Fibroblast of lung (primary cell): ENCODE data around the gene PCSK5. TPM values are rescaled to one million over a fixed set of nuclear protein-coding genes. Genes with fewer than 3 reads are reported as not detected.
"Not testable (repeated sequence)": the region's sequence is repeated elsewhere in the genome, so short reads cannot be mapped to it uniquely, and the experiment has no call there.

Experiments used
- DNase-seq, 2 donors: peaks; one replicate each; pipeline versions ENCODE4 v3.0.0 to v3.0.0-alpha.2; 2010; ENCODE audit warnings: low read depth in 2 of 2
- H2AFZ ChIP-seq: 2 replicates; pipeline ENCODE4 v1.5.1; 2012; ENCODE audit warnings: low read length, control low read depth, inconsistent platforms
- H3K27ac ChIP-seq: 2 replicates; pipeline ENCODE4 v1.5.1; 2011; ENCODE audit warnings: low read length, control low read depth; ENCODE audit not compliant: insufficient read depth
- H3K27me3 ChIP-seq: 2 replicates; pipeline ENCODE4 v1.5.1; 2011; ENCODE audit warnings: mild to moderate bottlenecking, low read length; ENCODE audit not compliant: control insufficient read depth, insufficient read depth
- H3K36me3 ChIP-seq: 2 replicates; pipeline ENCODE4 v1.5.1; 2011; ENCODE audit warnings: low read length; ENCODE audit not compliant: control insufficient read depth, insufficient read depth
- H3K4me1 ChIP-seq: 2 replicates; pipeline ENCODE4 v1.5.1; 2011; ENCODE audit warnings: low read length; ENCODE audit not compliant: control insufficient read depth, insufficient read depth; ENCODE audit errors: extremely low read depth
- H3K4me2 ChIP-seq: 2 replicates; pipeline ENCODE4 v1.5.1; 2011; ENCODE audit warnings: low read length, control low read depth; ENCODE audit not compliant: insufficient read depth; ENCODE audit errors: extremely low read depth
- H3K4me3 ChIP-seq, 4 experiments: fragments of 200-600 bp in 1 of 4; sonication (generic) in 1 of 4; replicated peaks in 1 of 4; 2 replicates each; pipeline ENCODE4 v1.5.1; 2011 to 2016; ENCODE audit warnings: low read length in 4 of 4, low read depth in 3 of 4, mild to moderate bottlenecking in 3 of 4, control low read depth in 2 of 4, inconsistent platforms in 1 of 4, mixed read lengths in 1 of 4; ENCODE audit not compliant: insufficient read depth in 1 of 4; ENCODE audit errors: control extremely low read depth in 1 of 4
- H3K79me2 ChIP-seq: 2 replicates; pipeline ENCODE4 v1.5.1; 2012; ENCODE audit warnings: mild to moderate bottlenecking, low read length, inconsistent platforms; ENCODE audit not compliant: control insufficient read depth, insufficient read depth
- H3K9ac ChIP-seq: 2 replicates; pipeline ENCODE4 v1.5.1; 2011; ENCODE audit warnings: mild to moderate bottlenecking, low read length, control low read depth; ENCODE audit not compliant: insufficient read depth
- H3K9me3 ChIP-seq: 2 replicates; pipeline ENCODE4 v1.5.1; 2012; ENCODE audit warnings: low read depth, low read length; ENCODE audit not compliant: control insufficient read depth, insufficient read depth
- H4K20me1 ChIP-seq: 2 replicates; pipeline ENCODE4 v1.5.1; 2011; ENCODE audit warnings: low read length; ENCODE audit not compliant: control insufficient read depth, insufficient read depth; ENCODE audit errors: extremely low read depth
- EZH2 ChIP-seq: IDR thresholded peaks from 2 replicates; pipeline ENCODE4 v1.5.1; 2012; ENCODE audit warnings: low read length, control low read depth, mild to moderate bottlenecking; ENCODE audit errors: missing control alignments
- polyA plus RNA-seq, 2 donors: library from polyadenylated mRNA; depleted of rRNA in 1 of 2; stranded (reverse) in 1 of 2; unstranded in 1 of 2; fragments of >200 nt; gene quantifications; 2 replicates each; pipeline ENCODE4 v1.2.1, GENCODE V29; 2011 to 2012; ENCODE audit warnings: missing spikeins in 1 of 2
- total RNA-seq: library from RNA; depleted of rRNA; stranded (reverse); fragments of >200 nt; gene quantifications from 2 replicates; pipeline ENCODE4 v1.2.1, GENCODE V29; 2014
- TF ChIP-seq, protein P1 (sequence below), 2 donors: IDR thresholded peaks in 1 of 2; conservative IDR thresholded peaks in 1 of 2; 1 replicate in 1 of 2; 2 replicates in 1 of 2; pipeline ENCODE4 v1.5.1; 2011 to 2012; ENCODE audit warnings: low read length in 2 of 2, control low read depth in 1 of 2, inconsistent platforms in 1 of 2, low read depth in 1 of 2, mild to moderate bottlenecking in 1 of 2

The PCSK5 gene
- total and polyA plus RNA-seq, 2 donors (not counting 1 experiment from before 2014, with no cell fraction given), result 3.1 to 4.8 TPM

DNA sequence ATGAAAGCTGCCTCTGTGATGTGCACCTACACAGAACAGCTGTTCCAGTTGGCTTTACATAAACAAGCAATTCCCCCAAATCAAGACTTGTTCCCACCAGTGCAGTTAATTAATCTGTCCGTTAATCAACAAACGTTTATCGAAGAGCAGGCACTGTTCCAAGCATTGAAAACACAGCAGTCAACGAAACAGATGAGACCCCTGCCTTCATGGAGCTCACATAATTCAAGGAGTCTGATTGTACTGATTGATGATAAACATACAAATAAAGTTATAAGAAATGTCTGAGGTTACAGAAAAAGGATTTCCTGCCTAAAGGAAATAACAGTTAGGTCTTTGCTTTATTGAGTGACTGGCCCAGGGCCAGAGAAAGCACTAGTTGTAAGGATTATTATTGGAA, 26.2 kb upstream of the PCSK5 start:
- Histone ChIP-seq H3K4me2 (no peak overlapping the region), H2AFZ (no peak overlapping the region), H3K79me2 (no peaks in the 10 kb centered on the region), H3K9me3 (no peaks in the 10 kb centered on the region), H3K4me3 (no peak overlapping the region), H3K4me1 (no peaks in the 10 kb centered on the region), H3K27ac (no peak overlapping the region), H3K27me3 (no peaks in the 10 kb centered on the region), H3K9ac (no peak overlapping the region), H4K20me1 (no peaks in the 10 kb centered on the region), H3K36me3 (no peaks in the 10 kb centered on the region)
- no peak for DNase-seq
- no peak for TF ChIP-seq EZH2
- TF ChIP-seq, protein P1, sequence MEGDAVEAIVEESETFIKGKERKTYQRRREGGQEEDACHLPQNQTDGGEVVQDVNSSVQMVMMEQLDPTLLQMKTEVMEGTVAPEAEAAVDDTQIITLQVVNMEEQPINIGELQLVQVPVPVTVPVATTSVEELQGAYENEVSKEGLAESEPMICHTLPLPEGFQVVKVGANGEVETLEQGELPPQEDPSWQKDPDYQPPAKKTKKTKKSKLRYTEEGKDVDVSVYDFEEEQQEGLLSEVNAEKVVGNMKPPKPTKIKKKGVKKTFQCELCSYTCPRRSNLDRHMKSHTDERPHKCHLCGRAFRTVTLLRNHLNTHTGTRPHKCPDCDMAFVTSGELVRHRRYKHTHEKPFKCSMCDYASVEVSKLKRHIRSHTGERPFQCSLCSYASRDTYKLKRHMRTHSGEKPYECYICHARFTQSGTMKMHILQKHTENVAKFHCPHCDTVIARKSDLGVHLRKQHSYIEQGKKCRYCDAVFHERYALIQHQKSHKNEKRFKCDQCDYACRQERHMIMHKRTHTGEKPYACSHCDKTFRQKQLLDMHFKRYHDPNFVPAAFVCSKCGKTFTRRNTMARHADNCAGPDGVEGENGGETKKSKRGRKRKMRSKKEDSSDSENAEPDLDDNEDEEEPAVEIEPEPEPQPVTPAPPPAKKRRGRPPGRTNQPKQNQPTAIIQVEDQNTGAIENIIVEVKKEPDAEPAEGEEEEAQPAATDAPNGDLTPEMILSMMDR (conservative IDR thresholded peaks at IDR 0.05 in 1 of 2, IDR thresholded peaks at IDR 0.05 in 1 of 2; ENCODE audit: low read depth in 1 of 2, low read length in 2 of 2), result no peak

DNA sequence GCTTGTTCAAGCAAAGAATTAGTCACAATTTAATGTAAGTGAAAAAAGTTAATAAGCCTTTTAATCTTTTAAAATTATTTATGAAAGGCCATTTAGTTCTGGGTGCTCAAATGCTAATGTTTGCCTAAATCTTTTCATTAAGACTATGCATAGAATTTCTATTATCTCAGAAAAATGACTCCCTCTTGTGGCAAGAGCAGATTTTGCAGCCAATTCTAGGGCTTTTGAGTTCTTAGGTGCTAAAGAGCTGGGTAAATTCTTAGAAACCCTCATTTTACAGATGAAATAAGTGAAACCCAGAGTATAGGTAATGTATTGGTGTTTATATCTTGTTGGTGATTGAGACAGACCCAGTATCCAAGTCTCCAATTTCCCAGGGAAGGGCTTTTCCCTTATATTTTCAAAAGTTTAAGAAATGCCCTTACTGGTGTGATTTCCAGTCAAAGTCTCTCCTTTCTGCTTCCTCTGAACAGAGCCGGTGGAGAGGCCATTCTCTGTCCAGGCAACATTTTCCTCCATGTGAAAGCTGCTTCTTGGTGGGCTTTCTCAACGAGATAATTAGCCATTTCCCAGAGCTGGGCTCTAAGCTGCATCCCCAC, 24.1 kb upstream of the PCSK5 start:
- no peaks in the 10 kb centered on the region for H3K79me2 ChIP-seq
- DNase-seq, result peak; percentile 25 to 64

DNA sequence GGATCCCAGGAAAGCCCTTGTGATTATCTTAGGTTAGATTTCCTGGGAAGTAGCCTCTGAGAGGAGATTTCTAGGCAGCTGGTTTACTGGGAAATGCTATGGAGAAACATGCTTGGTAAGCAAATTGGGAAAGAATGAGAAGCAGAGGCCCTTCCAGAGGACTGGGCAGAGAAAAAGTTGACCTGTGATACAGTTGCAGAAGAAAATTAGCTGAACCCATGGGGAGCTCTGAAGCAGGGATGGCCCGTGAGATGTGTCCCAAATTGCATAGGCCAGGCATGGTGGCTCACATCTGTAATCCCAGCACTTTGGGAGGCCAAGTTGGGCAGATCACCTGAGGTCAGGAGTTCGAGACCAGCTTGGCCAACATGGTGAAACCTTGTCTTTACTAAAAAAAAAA, 21.9 kb upstream of the PCSK5 start:
- not testable (repeated sequence) for H3K4me3 ChIP-seq, H2AFZ ChIP-seq, H3K9me3 ChIP-seq, H4K20me1 ChIP-seq, H3K27me3 ChIP-seq, H3K36me3 ChIP-seq, H3K27ac ChIP-seq, H3K9ac ChIP-seq, H3K79me2 ChIP-seq, H3K4me2 ChIP-seq, DNase-seq, H3K4me1 ChIP-seq

More for the DNA sequence above, 24.1 kb upstream of the PCSK5 start:
- H3K36me3 ChIP-seq, result no peaks in the 10 kb centered on the region
- H3K4me3 ChIP-seq, result no peak overlapping the region
- H3K27ac ChIP-seq, result no peak overlapping the region
- no peak overlapping the region for H3K4me2 ChIP-seq
- no peaks in the 10 kb centered on the region for H3K9me3 ChIP-seq
- H3K9ac ChIP-seq, result no peak overlapping the region
- no peaks in the 10 kb centered on the region for H3K27me3 ChIP-seq
- H4K20me1 ChIP-seq, result no peaks in the 10 kb centered on the region
- H2AFZ ChIP-seq, result no peak overlapping the region
- no peak for TF ChIP-seq EZH2
- TF ChIP-seq, protein P1 (conservative IDR thresholded peaks at IDR 0.05 in 1 of 2, IDR thresholded peaks at IDR 0.05 in 1 of 2; ENCODE audit: low read depth in 1 of 2, low read length in 2 of 2), result peak; percentile 71 to 79
- no peaks in the 10 kb centered on the region for H3K4me1 ChIP-seq
